Esophagus mucosa (tissue), 1 donor: ENCODE measurements around the gene KRTAP4-9. TPM values are rescaled to one million over a fixed set of nuclear protein-coding genes. Genes with fewer than 3 reads are reported as not detected.
"Not testable (repeated sequence)": the region's sequence is repeated elsewhere in the genome, so short reads cannot be mapped to it uniquely, and the experiment has no call there.

Experiments
- ATAC-seq: fragments of 200-7000 bp; cut with Tn5 transposase; one replicate; pipeline ENCODE4 v1.9.1; 2020
- total RNA-seq: library from RNA; stranded (reverse); gene quantifications from one replicate; pipeline ENCODE4 v1.2.4, GENCODE V29; 2023
- donor health status: DM: yes; HTN: yes; CAD: no.

Gene KRTAP4-9
- not detected for total RNA-seq

DNA sequence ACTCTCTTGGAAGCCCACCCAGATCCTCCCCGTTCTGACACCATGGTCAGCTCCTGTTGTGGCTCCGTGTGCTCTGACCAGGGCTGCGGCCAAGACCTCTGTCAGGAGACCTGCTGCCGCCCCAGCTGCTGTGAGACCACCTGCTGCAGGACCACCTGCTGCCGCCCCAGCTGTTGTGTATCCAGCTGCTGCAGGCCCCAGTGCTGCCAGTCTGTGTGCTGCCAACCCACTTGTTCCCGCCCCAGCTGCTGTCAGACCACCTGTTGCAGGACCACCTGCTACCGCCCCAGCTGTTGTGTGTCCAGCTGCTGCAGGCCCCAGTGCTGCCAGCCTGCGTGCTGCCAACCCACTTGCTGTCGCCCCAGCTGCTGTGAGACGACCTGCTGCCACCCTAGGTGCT lies at the start of gene KRTAP4-9:
TSS of gene KRTAP4-9 (plus strand) at position 43 of the 400 bp plus-strand sequence. CDS start at position 43, 0 bp downstream.
- ATAC-seq: not testable (repeated sequence)

DNA sequence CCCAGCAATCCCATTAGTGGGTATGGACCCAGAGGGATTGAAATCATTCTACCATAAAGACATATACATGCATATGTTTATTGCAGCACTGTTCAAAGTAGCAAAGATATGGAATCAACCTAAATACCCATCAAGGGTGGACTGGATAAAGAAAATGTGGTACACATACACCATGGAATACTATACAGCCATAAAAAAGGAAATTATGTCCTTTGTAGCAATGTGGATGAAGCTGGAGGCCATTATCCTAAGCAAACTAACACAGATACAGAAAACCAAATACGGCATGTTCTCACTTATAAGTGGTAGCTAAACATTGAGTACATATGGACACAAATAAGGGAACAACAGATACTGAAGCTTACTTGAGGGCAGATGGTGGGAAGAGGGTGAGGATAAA lies 47.6 kb upstream of the KRTAP4-9 start:
- ATAC-seq: no peak

DNA sequence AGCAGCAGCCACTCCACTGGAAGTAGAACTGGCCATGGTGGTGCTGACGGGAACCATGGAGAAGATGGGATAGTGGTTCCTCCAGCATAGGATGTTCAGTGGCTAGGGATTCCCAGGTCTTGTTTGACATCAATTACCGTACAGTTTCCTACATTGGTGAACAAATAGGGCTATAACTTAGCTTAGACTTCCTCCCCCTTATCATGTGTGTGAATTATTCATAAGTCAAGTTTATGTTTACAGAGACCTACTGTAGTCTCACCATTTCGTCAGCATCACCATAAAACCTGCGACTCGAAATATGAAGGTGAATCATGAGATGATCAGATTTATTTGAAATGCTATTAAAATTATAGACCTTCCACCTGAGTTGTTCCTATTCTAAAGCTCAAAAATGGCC lies 46.4 kb upstream of the KRTAP4-9 start:
- ATAC-seq: no peak

DNA sequence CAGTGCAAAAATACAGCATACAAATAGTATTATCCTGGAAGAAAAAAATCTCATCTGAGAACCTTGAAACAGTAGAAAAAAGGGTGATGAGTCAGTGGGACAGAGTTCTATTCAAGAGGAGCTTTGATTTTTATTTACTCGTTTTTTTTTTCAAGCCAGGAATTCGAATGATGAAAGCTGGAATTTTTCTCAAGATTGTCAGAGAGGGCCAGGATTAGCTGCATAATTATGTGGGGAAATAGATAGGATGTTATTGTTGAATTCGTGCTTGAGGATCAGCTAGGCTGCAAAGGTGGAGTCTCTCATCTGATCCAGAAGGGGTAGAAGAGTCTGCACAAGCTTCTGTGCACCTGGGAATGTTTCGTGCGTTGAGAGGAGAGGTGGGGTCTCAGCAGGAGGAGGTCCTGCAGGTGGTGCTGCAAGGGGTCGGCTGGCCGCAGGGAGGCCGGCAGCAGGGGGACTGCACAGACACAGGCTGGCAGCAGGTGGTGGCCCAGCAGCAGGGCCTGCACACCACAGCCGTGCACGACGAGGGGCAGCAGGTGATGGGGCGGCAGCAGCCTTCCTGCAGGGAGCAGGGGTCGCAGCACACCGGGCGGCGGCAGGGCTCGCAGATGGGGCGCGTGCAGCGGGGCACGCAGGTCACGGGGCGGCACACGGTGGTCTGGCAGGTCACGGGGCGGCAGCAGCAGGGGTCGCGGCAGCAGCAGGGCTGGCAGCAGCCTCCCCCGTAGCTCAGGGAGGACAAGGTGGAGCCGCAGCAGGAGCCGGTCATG lies 45.7 kb upstream of the KRTAP4-9 start:
- ATAC-seq: not testable (repeated sequence)

DNA sequence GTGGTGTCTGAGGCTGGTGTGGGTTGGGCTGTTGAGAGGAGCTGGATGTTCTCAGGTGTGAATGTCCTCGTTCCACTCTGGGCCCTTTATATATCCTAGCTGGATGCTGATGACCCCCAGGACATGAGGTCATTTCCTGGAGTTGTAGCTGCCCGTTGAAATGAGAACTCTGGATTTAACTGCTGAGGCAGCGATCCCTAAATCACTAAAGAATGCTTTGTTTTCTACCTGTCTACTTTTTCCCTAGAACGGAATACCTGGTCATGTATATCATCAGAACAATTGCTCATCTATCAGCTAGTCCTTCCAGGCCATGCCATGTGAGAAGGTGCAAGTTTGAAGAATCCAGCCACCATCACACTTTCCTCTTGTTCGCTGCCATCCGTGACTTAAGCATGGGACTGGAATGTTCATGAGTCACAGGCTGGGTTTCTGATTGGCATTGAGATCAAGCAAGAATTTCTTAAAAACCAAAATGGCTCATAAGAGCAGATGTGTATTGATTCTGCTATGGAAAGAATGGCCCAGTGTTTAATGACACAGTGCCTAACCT lies 45.1 kb upstream of the KRTAP4-9 start, which contains the start of gene KRTAP2-3:
TSS of gene KRTAP2-3 (minus strand) at position 63 of the 553 bp plus-strand sequence. CDS start 64 bp downstream, outside the sequence.
- ATAC-seq: peak; percentile 8

DNA sequence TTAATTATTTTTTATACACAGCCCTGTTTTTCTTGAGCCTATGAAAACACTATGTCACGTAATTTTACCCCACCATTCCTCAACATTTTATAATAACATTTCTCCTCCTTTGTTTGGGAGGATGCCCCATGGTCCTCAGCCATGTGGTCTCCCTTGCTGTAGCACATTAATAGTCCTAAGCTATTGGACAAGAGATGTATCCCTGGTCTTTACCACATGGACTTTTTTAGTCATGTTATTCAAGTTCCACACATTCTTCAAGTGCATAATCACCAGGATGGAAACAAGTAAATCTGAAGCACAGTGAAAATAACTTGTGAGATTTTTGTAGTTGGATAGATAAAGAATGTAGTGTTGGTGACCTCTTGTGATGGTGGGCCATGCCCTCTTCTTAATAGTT lies 43.2 kb upstream of the KRTAP4-9 start:
- ATAC-seq: no peak

DNA sequence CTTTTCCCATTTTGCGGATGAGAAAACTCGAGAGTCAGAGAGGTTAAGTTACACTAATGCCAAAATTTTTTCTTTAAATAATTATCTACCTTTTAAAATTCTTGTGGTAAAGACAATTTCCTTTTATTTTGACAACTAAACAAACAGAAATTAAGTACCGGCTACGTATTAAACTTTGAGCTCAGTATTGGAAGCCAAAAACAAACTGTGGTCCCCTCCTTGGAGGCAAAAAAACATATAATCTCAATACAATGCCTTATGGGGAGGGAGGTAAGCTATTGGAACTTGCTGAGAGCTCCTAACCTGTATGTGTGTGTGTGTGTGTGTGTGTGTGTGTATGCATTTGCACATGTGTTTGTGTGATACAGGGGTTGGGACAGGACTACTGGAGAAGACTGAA lies 41.7 kb upstream of the KRTAP4-9 start:
- no peak for ATAC-seq

DNA sequence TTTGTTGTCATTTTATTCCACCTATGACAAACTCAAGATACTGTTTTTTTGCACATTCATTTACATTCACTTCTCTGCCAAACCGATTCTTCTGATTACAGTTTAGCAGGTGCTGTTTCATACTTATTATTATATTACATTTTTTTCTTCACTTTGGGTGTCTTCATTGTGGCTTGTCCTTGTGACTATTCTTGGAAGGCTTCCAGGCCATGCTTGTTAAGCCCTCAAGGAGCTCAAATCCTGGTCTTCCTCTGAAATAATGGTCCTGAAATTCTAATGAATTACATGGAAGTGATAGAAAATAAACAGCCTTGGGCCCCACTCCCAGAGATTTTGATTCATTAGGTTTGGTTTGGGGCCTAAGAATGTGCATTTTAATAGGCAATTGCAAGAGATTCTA lies 40.9 kb upstream of the KRTAP4-9 start:
- no peak for ATAC-seq

DNA sequence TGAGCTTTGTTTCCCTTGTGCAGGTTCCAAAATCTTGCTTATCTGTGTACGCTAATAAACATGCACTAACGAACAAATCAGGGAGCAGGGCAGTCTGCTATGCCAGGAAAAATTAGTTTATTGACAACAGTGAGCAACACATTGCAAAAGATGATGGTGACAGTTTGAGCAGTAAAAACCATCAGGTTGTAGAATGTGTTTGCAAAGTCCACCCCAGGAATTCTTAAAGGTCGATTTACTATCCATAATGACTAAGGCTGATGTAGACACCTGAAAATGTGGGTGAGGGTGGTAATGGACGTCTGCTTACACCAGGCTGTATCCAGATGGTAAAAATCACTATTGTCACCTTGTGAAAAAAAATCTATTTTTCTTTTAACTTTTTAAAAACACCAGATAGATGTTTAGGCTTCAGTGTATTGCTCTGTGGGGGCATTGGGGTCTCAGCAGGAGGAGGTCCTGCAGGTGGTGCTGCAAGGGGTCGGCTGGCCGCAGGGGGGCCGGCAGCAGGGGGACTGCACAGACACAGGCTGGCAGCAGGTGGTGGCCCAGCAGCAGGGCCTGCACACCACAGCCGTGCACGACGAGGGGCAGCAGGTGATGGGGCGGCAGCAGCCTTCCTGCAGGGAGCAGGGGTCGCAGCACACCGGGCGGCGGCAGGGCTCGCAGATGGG lies 40.0 kb upstream of the KRTAP4-9 start:
- ATAC-seq: peak; percentile 17

DNA sequence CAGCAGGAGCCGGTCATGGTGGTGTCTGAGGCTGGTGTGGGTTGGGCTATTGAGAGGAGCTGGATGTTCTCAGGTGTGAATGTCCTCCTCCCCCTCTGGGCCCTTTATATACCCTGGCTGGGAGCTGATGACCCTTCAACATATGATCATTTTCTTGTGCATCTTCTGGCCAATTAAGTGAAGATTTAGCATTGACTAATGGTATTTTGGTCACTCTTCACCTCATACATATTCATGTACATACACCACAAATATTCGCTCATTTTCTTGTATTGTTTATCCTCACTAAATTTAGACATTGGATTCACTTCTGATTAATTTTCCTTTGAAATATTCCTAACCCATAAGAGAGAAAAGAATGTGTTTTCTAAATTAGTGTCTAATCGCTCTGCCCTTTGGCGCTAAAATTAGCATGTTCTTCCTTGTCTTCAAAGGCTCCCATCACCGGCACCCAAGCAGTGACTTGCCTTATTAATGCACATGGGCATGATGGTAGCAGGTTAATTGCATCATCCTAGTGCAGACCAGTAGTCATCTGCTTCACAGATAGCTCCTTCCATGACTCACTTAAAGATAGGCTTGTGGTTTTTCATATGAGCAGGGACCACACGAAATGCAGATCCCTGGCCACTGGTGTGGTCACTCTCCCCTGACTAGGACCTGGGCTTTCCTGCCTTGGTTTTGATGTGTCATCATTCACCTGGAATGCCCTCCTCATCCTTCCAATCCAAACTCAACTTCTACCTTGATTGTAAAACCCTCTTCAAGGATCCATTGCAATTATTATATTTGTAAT lies 39.2 kb upstream of the KRTAP4-9 start, which contains the start of gene KRTAP2-4:
TSS of gene KRTAP2-4 (minus strand) at position 51 of the 796 bp plus-strand sequence. CDS start at position 17, 34 bp downstream.
- ATAC-seq: peak; percentile 60

DNA sequence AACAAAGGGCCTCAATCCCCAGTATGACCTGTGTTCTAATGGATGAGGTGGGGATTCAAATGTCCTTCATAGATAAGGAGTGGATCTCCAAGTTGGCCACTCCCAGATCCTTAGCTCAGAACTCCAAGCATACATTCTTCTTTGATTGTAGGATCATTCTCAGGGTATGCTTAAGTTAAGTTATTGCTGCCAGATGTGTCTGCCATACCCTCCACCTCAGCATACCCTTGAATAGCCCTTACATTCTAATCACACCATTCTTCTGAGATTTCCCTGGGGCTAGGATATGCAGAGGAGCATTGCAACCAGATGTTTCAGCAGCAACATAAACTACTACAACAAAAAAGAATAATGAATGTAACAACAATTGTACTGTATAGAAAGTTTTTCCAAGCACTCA lies 37.9 kb upstream of the KRTAP4-9 start:
- ATAC-seq: no peak

DNA sequence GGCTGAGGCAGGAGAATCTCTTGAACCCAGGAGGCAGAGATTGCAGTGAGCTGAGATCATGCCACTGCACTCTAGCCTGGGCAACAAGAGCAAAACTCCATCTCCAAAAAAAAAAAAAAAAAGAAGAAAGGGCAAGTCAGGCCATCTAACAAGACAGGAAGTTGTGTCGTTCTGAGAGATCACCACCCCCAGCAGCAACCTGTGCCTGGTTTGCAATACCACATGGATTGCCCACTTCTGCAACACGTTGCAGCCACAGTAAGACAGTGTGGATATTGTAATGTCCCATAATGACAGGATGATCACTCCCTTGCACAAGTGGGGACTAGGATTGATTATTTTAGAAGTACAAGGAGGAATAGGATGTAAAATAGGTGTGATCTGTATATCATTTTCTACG lies 36.2 kb upstream of the KRTAP4-9 start:
- no peak for ATAC-seq

DNA sequence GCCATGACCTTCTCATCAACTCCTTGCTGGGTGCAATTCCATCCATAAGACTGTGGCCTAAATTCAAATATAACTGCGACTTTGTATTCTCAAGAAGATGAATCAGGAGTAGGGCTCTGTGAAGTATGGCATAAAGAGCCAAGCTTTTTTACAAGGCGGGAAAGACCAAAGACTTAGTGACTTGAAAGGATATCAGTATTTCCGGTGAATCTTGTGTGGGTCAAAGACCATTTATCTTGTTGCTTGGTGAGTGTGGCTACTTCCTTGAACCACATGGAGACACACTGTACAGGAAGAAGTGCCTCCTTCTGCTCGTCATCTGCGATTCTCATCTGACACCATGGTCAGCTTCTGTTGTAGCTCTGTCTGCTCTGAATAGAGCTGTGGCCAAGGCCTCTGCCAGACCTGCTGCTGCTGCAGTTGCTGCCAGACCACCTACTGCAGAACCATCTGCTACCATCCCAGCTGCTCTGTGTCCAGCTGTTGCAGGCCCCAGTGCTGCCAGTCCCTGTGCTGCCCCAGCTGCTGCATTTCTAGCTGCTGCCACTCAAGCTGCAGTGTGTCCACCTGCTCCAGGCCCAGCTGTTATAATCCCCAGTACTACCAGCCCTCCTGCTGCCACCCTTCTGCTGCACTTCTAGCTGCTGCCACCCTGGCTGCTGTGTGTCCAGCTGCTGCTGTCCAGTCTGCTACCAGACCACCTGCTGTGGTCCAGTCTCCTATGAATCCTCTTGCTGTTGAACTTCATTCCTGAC lies 33.4 kb upstream of the KRTAP4-9 start:
- no peak for ATAC-seq

DNA sequence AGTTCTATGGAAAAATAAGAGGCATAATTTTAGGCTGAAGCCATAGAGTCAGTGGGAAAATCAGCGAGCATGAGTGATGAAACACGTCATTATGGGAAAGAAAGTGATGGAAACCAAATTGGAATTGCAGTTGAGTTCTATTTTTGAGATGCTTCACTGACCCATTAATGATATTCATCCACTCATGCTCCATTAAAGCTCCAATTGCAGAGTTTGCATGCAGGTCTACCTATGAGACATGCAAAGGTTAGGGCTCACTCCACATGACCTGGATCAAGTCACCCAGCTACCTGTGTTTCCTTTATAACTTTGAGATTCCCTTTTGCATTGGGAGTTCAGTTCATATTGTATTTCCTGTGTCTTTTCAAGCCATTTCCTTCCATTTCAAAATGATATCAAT lies 31.5 kb upstream of the KRTAP4-9 start:
- no peak for ATAC-seq

DNA sequence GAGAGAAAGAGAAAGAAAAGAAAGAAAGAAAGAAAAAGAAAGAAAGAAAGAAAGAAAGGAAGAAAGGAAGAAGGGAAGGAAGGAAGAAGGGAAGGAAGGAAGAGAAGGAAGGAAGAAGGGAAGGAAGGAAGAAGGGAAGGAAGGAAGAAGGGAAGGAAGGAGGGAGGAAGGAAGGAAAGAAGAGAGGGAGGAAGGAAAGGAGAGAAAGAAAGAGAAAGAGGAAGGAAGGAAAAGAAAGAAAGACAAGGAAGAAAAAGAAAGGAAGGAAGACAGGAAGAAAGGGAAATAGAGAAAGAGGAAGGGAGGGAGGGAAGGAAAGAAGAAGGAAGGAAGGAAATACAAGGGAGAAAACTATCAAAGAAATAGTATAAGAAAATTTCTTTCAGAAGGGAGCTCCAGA lies 28.4 kb upstream of the KRTAP4-9 start:
- ATAC-seq: no peak

DNA sequence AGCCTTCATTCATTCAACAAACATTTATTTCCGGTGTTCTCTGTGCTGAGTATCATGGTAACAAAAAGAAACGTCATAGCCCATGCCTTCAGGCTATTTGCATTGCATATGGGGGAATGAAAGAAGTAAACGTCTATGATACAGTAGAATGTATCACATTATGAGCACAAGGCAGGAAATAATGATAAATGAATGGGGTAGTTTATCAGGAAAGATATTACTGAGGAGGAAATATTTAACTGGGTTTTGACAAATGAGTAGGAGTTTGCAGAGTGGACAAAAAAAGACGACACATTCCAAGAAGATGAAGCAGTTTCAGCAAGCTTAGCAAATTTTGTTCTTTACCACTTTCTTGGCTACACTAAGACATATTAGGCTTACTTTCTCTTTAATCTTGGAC lies 22.6 kb upstream of the KRTAP4-9 start:
- no peak for ATAC-seq

DNA sequence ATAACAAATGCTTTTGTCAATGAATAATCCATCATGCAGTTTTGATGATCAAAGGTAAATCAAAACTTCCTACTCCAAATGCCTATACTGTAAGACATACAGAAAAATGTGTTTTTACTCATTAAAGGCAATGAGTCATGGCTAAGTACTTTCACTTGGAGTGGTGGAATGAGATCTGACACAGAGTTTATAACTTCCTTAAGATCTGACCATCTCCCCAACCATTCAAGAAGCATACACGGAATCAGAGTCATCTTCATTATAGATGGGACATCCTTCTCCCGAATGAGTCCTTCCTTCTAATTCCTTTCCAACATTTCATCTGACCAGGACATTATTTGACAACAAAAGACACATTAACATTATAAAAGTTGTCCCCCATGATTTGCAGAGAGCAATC lies 21.8 kb upstream of the KRTAP4-9 start:
- peak; percentile 52 for ATAC-seq

DNA sequence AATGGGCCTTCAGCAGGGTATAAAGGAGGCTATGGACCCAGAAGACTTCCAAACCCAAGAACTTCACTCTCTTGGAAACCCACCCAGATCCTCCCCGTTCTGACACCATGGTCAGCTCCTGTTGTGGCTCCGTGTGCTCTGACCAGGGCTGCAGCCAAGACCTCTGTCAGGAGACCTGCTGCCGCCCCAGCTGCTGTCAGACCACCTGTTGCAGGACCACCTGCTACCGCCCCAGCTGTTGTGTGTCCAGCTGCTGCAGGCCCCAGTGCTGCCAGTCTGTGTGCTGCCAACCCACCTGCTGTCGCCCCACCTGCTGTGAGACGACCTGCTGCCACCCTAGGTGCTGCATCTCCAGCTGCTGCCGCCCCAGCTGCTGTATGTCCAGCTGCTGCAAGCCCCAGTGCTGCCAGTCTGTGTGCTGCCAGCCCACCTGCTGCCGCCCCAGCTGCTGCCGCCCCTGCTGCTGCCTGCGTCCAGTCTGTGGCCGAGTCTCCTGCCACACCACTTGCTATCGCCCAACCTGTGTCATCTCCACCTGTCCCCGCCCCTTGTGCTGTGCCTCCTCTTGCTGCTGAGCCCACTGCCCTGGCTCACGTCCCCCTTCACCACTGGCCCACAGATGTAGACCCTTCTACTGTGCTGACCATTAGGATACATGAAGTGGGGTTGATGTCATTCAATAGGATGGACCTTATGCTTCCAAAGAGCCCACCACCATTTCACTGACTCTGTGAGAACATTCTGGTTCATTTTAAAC lies 20.9 kb upstream of the KRTAP4-9 start, which contains the start of gene KRTAP4-7:
TSS of gene KRTAP4-7 (plus strand) at position 51 of the 757 bp plus-strand sequence. CDS start at position 108, 57 bp downstream.
- ATAC-seq: not testable (repeated sequence)

DNA sequence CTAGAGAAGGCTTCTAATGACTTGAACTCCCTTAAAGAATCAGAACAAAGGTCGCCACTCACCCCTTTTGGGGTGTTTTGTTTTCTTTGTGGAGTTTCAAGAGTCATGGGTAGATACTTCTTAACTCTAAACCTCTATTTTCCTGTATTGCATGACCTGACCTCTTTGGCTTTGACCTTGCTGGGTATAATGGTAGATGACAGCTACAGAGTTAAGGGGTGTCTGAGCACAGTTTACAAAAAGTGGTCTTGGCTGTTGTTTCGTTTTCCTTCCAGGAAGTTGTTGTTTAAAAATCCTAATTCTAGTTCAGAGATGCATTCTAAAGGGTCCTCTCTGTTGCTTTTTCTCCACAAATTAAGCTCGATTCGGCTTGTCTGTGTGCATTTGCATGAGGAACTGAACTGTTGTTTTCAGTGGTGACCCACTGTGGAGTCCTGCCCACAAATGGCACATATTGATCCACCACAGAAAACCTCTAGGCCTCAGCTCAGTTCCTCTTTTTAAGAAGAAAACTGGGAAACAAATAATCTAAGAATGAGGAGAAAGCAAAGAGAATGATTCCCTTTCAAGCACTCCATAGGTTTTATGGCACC lies 16.3 kb upstream of the KRTAP4-9 start:
- ATAC-seq: not testable (repeated sequence)

DNA sequence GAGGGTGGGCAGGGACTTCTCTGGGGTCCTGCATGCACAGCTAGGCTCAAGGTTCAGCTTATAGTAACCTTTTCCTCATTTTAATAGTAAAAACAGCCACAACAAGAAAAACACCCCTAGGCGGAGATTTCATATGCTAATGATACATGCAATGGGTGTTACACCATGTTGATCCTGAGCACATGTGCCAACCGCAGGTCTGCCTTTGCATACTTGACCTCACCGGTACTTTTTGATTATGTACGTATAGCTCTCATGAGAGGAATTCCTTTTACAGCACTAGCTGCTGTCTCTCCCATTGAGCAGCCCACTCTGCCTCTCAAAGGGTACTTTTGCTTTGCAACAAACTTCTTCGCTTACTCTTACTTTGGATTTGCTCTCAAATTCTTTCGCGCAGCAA lies 9.1 kb upstream of the KRTAP4-9 start:
- ATAC-seq: no peak

DNA sequence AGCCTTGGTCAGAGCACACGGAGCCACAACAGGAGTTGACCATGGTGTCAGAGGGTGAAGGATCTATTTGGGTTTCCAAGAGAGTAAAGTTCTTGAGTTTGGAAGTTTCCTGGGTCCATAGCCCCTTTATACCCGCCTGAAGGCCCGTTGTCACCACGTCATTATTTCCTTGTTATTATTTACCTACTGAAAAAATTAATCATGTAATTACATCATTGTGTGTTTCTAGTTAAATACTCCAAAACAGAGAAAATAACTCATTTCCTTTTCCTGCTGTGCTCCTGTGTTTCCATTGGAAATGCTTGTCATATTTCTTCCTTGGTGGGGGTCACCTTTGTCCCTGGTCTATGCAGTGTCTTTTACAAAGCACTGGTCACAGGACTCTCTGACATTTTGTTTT lies 7.1 kb upstream of the KRTAP4-9 start, which contains the start of gene KRTAP4-8:
TSS of gene KRTAP4-8 (minus strand) at position 101 of the 400 bp plus-strand sequence. CDS start at position 43, 58 bp downstream.
- ATAC-seq: no peak
